Caco-2 (cell line): ENCODE data around the gene TMEM237. TPM values are rescaled to one million over a fixed set of nuclear protein-coding genes. Genes with fewer than 3 reads are reported as not detected.

Source experiments
- BruUV-seq: library from RNA; stranded (reverse); fragments of 400-500 nt; replicated peaks from 2 replicates; lab custom pipeline; 2021; lab: Mats Ljungman, UMichigan
- CTCF ChIA-PET: fragments of 300-600 bp; sonication (Branson Sonifier 250); formaldehyde crosslinking; loops from one replicate; lab custom pipeline; 2022; ENCODE audit warnings: antibody characterized with exemption; lab: Charles Lee
- POLR2A ChIA-PET: fragments of 300-600 bp; sonication (Branson Sonifier 250); formaldehyde crosslinking; loops from one replicate; lab custom pipeline; 2022; ENCODE audit warnings: antibody characterized with exemption; lab: Charles Lee
- DNase-seq, 2 experiments: peaks; one replicate each; pipeline versions ENCODE4 v3.0.0 to v3.0.0-alpha.2; 2020 to 2022
- H3K27me3 ChIP-seq: replicated peaks from 2 replicates; pipeline ENCODE4 v1.6.0; 2011; ENCODE audit warnings: low read length; ENCODE audit not compliant: control insufficient read depth, insufficient read depth
- H3K36me3 ChIP-seq: 2 replicates; pipeline ENCODE4 v1.5.1; 2011; ENCODE audit warnings: low read length; ENCODE audit not compliant: control insufficient read depth, insufficient read depth
- H3K4me1 ChIP-seq: fragments of 250-450 bp; sonication (Bioruptor Pico); 2 replicates; pipeline ENCODE4 v1.5.1; 2020; ENCODE audit warnings: mild to moderate bottlenecking
- H3K4me3 ChIP-seq: 2 replicates; pipeline ENCODE4 v1.5.1; 2011; ENCODE audit warnings: low read depth, mild to moderate bottlenecking, control low read depth, low read length
- H3K9me3 ChIP-seq: fragments of 250-450 bp; sonication (Bioruptor Pico); 2 replicates; pipeline ENCODE4 v1.5.1; 2020; ENCODE audit warnings: mild to moderate bottlenecking, moderate library complexity
- H3K27ac Mint-ChIP-seq: one replicate; pipeline ENCODE4 v1.8.0; 2022; ENCODE audit warnings: mixed read lengths; ENCODE audit not compliant: unreplicated experiment
- H3K27me3 Mint-ChIP-seq: one replicate; pipeline ENCODE4 v1.8.0; 2022; ENCODE audit warnings: mixed read lengths; ENCODE audit not compliant: insufficient read depth, unreplicated experiment
- H3K36me3 Mint-ChIP-seq: one replicate; pipeline ENCODE4 v1.8.0; 2022; ENCODE audit warnings: mild to moderate bottlenecking, mixed read lengths; ENCODE audit not compliant: insufficient read depth, unreplicated experiment
- H3K4me1 Mint-ChIP-seq: one replicate; pipeline ENCODE4 v1.8.0; 2022; ENCODE audit warnings: low read depth, mixed read lengths; ENCODE audit not compliant: unreplicated experiment
- H3K4me3 Mint-ChIP-seq: one replicate; pipeline ENCODE4 v1.8.0; 2022; ENCODE audit warnings: mild to moderate bottlenecking, moderate library complexity, mixed read lengths; ENCODE audit not compliant: unreplicated experiment
- H3K9me3 Mint-ChIP-seq: one replicate; pipeline ENCODE4 v1.8.0; 2022; ENCODE audit warnings: mixed read lengths; ENCODE audit not compliant: unreplicated experiment
- CTCF ChIP-seq, 2 experiments: fragments of 200-600 bp in 1 of 2; IDR thresholded peaks; 1 replicate in 1 of 2; 2 replicates in 1 of 2; pipeline versions ENCODE4 v1.5.1 to v1.8.0; 2011 to 2022; ENCODE audit warnings: antibody characterized with exemption in 1 of 2, control low read depth in 1 of 2, inconsistent platforms in 1 of 2, low read depth in 1 of 2, low read length in 1 of 2, mild to moderate bottlenecking in 1 of 2, moderate library complexity in 1 of 2; ENCODE audit not compliant: insufficient read depth in 1 of 2, severe bottlenecking in 1 of 2, unreplicated experiment in 1 of 2
- intact Hi-C: fragments of 100-400 bp; cut with micrococcal nuclease; formaldehyde crosslinking; loops from one replicate; pipeline ENCODE4 v1.10.0; 2022; ENCODE audit not compliant: unreplicated experiment
- total RNA-seq: library from RNA; stranded (reverse); gene quantifications from 2 replicates; pipeline ENCODE4 v1.2.3, GENCODE V29; 2022

TMEM237 gene
- total RNA-seq, 1 experiment from 2014 or later, result 26.5 TPM

- intact Hi-C loops, result no loop called here
- no peaks in the 10 kb centered on the region for H3K27me3 ChIP-seq
Observed at GRCh38 chr2:201660293-201660895, 17.1 kb upstream of the TMEM237 start.

GRCh38 chr2:201656740-201657139 lies 13.4 kb upstream of the TMEM237 start:
- BruUV-seq, result no TSS peak
- Mint-ChIP-seq H3K27ac (no peak overlapping the region), H3K9me3 (no peaks in the 10 kb centered on the region), H3K4me1 (no peaks in the 10 kb centered on the region), H3K4me3 (no peak overlapping the region), H3K27me3 (peaks cover 17% of the 10 kb centered on the region), H3K36me3 (no peaks in the 10 kb centered on the region)
- DNase-seq, result no peak
- TF ChIP-seq CTCF (IDR thresholded peaks at IDR 0.05; ENCODE audit: insufficient read depth in 1 of 2, low read depth in 1 of 2, low read length in 1 of 2, severe bottlenecking in 1 of 2, unreplicated experiment in 1 of 2), result no peak
- no peaks in the 10 kb centered on the region for H3K36me3 ChIP-seq
- no peak overlapping the region for H3K4me3 ChIP-seq
- ChIA-PET POLR2A (no interaction called here), CTCF (interaction anchor here (0.6 kb wide), 1 partner anchor 50 kb away, joined by 3 read pairs; no protein-coding TSS in a partner anchor)
- H3K4me1 ChIP-seq, result no peaks in the 10 kb centered on the region
- H3K27me3 ChIP-seq, result no peaks in the 10 kb centered on the region
- no peaks in the 10 kb centered on the region for H3K9me3 ChIP-seq
- intact Hi-C loops, result no loop called here

More at GRCh38 chr2:201660293-201660895, 17.1 kb upstream of the TMEM237 start:
- ChIA-PET CTCF (no interaction called here), POLR2A (no interaction called here)
- Mint-ChIP-seq H3K4me1 (no peaks in the 10 kb centered on the region), H3K27me3 (peaks cover 5% of the 10 kb centered on the region), H3K9me3 (no peaks in the 10 kb centered on the region), H3K4me3 (no peak overlapping the region), H3K36me3 (no peaks in the 10 kb centered on the region), H3K27ac (no peak overlapping the region)
- Histone ChIP-seq H3K4me1 (no peaks in the 10 kb centered on the region), H3K4me3 (no peak overlapping the region), H3K9me3 (no peaks in the 10 kb centered on the region), H3K36me3 (no peaks in the 10 kb centered on the region)
- no peak for TF ChIP-seq CTCF (IDR thresholded peaks at IDR 0.05; ENCODE audit: insufficient read depth in 1 of 2, low read depth in 1 of 2, low read length in 1 of 2, severe bottlenecking in 1 of 2, unreplicated experiment in 1 of 2)
- BruUV-seq, result no TSS peak
- DNase-seq, result no peak

GRCh38 chr2:201656102-201656501 lies 12.8 kb upstream of the TMEM237 start:
- H3K4me3 Mint-ChIP-seq, result no peak overlapping the region
- no peak for TF ChIP-seq CTCF (IDR thresholded peaks at IDR 0.05; ENCODE audit: insufficient read depth in 1 of 2, low read depth in 1 of 2, low read length in 1 of 2, severe bottlenecking in 1 of 2, unreplicated experiment in 1 of 2)

More at GRCh38 chr2:201656102-201656501, 12.8 kb upstream of the TMEM237 start:
- DNase-seq, result no peak
- Mint-ChIP-seq H3K27me3 (peaks cover 19% of the 10 kb centered on the region), H3K9me3 (no peaks in the 10 kb centered on the region), H3K36me3 (no peaks in the 10 kb centered on the region), H3K4me1 (no peaks in the 10 kb centered on the region), H3K27ac (no peak overlapping the region)
- CTCF ChIA-PET, result no interaction called here
- no peaks in the 10 kb centered on the region for H3K9me3 ChIP-seq
- H3K36me3 ChIP-seq, result no peaks in the 10 kb centered on the region
- POLR2A ChIA-PET, result no interaction called here
- H3K27me3 ChIP-seq, result no peaks in the 10 kb centered on the region
- no peak overlapping the region for H3K4me3 ChIP-seq
- no TSS peak for BruUV-seq
- intact Hi-C loops, result no loop called here
- no peaks in the 10 kb centered on the region for H3K4me1 ChIP-seq
